Transverse colon (tissue), 3 donors: Measurements from ENCODE around the gene PHGDH.

Experiments used
- EP300 ChIP-seq: sonication (generic); formaldehyde crosslinking; IDR thresholded peaks from one replicate; pipeline ENCODE4 v1.6.1; 2017; ENCODE audit warnings: antibody characterized with exemption, low read depth
- TF ChIP-seq, protein P1 (sequence below), 5 experiments: fragments of 200-600 bp in 3 of 5; fragments of 450-650 bp in 2 of 5; sonication (generic) in 3 of 5; IDR thresholded peaks; 1 replicate in 2 of 5; 2 replicates in 3 of 5; pipeline ENCODE4 v1.5.1; 2016 to 2017; ENCODE audit warnings: antibody characterized with exemption in 5 of 5, inconsistent platforms in 3 of 5, mild to moderate bottlenecking in 2 of 5, moderate library complexity in 1 of 5

DNA sequence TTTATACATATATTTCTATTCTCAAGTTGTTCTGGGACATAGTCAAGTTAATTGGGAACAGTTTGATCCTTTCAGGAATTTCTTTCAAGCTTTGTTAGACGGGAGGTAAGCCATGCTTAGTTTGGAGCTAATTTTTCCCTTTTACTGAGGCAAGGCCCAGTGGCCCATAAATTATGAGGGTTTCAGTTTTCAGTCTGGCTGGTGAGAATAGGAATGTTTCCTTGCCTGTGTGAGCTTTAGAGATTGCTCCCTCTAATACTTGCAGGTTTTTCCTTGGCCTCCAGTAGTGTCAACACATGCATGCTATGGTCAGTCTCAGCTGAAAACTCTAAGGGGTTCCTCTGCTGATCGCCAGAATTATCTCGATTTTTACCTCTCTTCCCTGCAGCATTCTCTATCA, 14.1 kb upstream of the PHGDH start:
- no peak for TF ChIP-seq EP300
- TF ChIP-seq, protein P1, sequence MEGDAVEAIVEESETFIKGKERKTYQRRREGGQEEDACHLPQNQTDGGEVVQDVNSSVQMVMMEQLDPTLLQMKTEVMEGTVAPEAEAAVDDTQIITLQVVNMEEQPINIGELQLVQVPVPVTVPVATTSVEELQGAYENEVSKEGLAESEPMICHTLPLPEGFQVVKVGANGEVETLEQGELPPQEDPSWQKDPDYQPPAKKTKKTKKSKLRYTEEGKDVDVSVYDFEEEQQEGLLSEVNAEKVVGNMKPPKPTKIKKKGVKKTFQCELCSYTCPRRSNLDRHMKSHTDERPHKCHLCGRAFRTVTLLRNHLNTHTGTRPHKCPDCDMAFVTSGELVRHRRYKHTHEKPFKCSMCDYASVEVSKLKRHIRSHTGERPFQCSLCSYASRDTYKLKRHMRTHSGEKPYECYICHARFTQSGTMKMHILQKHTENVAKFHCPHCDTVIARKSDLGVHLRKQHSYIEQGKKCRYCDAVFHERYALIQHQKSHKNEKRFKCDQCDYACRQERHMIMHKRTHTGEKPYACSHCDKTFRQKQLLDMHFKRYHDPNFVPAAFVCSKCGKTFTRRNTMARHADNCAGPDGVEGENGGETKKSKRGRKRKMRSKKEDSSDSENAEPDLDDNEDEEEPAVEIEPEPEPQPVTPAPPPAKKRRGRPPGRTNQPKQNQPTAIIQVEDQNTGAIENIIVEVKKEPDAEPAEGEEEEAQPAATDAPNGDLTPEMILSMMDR (IDR thresholded peaks at IDR 0.05): no peak
